Stomach (tissue), 9 donors: ENCODE results near the gene ARHGAP29. TPM values are rescaled to one million over a fixed set of nuclear protein-coding genes. Genes with fewer than 3 reads are reported as not detected.
"Not testable (repeated sequence)": the region's sequence is repeated elsewhere in the genome, so short reads cannot be mapped to it uniquely, and the experiment has no call there.

ENCODE experiments used
- DNase-seq, 2 donors: peaks; one replicate each; pipeline versions ENCODE4 v3.0.0 to v3.0.0-alpha.2; 2013 to 2019
- H3K27ac ChIP-seq, 5 donors: fragments of 200-600 bp in 4 of 5; sonication (generic) in 4 of 5; one replicate each; pipeline ENCODE4 v1.5.1; 2013 to 2019; ENCODE audit warnings: mild to moderate bottlenecking in 1 of 5, moderate library complexity in 1 of 5
- H3K27me3 ChIP-seq, 3 donors: fragments of 200-600 bp; sonication (generic); one replicate each; pipeline ENCODE4 v1.5.1; 2017 to 2019; ENCODE audit warnings: mixed run types in 1 of 3
- H3K36me3 ChIP-seq, 4 donors: fragments of 200-600 bp; sonication (generic); 1 replicate in 3 of 4; 2 replicates in 1 of 4; pipeline ENCODE4 v1.5.1; 2016 to 2019
- H3K4me1 ChIP-seq, 4 donors: fragments of 200-600 bp; sonication (generic); one replicate each; pipeline ENCODE4 v1.5.1; 2016 to 2019
- H3K4me3 ChIP-seq, 4 donors: fragments of 200-600 bp; sonication (generic) in 3 of 4; one replicate each; pipeline ENCODE4 v1.5.1; 2016 to 2019; ENCODE audit warnings: mild to moderate bottlenecking in 1 of 4
- H3K9me3 ChIP-seq, 4 donors: fragments of 200-600 bp; sonication (generic); one replicate each; pipeline ENCODE4 v1.5.1; 2016 to 2019
- CTCF ChIP-seq, 7 experiments: fragments of 450-650 bp in 4 of 7; fragments of 200-600 bp in 3 of 7; sonication (generic) in 3 of 7; IDR thresholded peaks; one replicate each; pipeline ENCODE4 v1.5.1; 2016 to 2019; ENCODE audit warnings: antibody characterized with exemption in 7 of 7, control low read depth in 2 of 7, mild to moderate bottlenecking in 1 of 7
- EP300 ChIP-seq: sonication (generic); formaldehyde crosslinking; IDR thresholded peaks from one replicate; pipeline ENCODE4 v1.6.1; 2017; ENCODE audit warnings: antibody characterized with exemption
- POLR2A ChIP-seq, 4 donors: fragments of 450-650 bp; IDR thresholded peaks; one replicate each; pipeline ENCODE4 v1.6.1; 2016; ENCODE audit warnings: antibody characterized with exemption in 4 of 4, control low read depth in 2 of 4, mild to moderate bottlenecking in 1 of 4, moderate library complexity in 1 of 4
- POLR2AphosphoS5 ChIP-seq, 3 donors: sonication (generic); formaldehyde crosslinking; IDR thresholded peaks; one replicate each; pipeline ENCODE4 v1.6.1; 2016; ENCODE audit warnings: antibody characterized with exemption in 3 of 3
- WGBS, 5 donors: extraction: QIAGEN DNeasy Blood & Tissue Kit in 3 of 5; methylation state at CpG; one replicate each; pipeline versions ENCODE4 v1.1.5 to v1.1.7; 2013 to 2018; 5-methylcytosine and 5-hydroxymethylcytosine counted together
- intact Hi-C: fragments of 100-400 bp; cut with DNase I; formaldehyde crosslinking; loops from one replicate; pipeline ENCODE4 v1.15.1; 2023; ENCODE audit warnings: low total_unique reads
- polyA plus RNA-seq, 3 donors: library from polyadenylated mRNA; stranded (reverse); fragments of 200-250 nt; gene quantifications; one replicate each; pipeline ENCODE4 v1.2.3, GENCODE V29; 2013
- total RNA-seq, 5 donors: library from RNA; depleted of rRNA; stranded (reverse); fragments of >200 nt; gene quantifications; one replicate each; pipeline versions ENCODE4 v1.1.0 to v1.2.3, GENCODE V29; 2014 to 2016
- donor health status: healthy with polysubstance abuse.
- donor health status: Bipolar disorder and iron deficiency.
- donor health status: healthy.

ARHGAP29 gene
- total and polyA plus RNA-seq, 8 donors, result 4.4 to 90.9 (median 17.6) TPM

- no peaks in the 10 kb centered on the region for H3K36me3 ChIP-seq
- TF ChIP-seq CTCF (IDR thresholded peaks at IDR 0.05) (no peak), POLR2A (IDR thresholded peaks at IDR 0.05) (no peak), EP300 (no peak), POLR2AphosphoS5 (IDR thresholded peaks at IDR 0.05) (no peak)
- no peaks in the 10 kb centered on the region for H3K4me1 ChIP-seq
- 65 to 75% (median 71%) methylated on average over 1 of the region's 1 CpG for WGBS, 5 donors
- H3K27ac ChIP-seq, result no peak overlapping the region
- H3K9me3 ChIP-seq, result no peaks in the 10 kb centered on the region
- intact Hi-C loops, result no loop called here
- H3K27me3 ChIP-seq, result no peaks in the 10 kb centered on the region
- no peak for DNase-seq
- no peak overlapping the region for H3K4me3 ChIP-seq
These were observed 81.2 kb downstream of the ARHGAP29 start for GRCh38 chr1:94156096-94156625.

- no peaks in the 10 kb centered on the region for H3K36me3 ChIP-seq
- WGBS, 5 donors, result 73 to 100% (median 83%) methylated on average over 1 of the region's 1 CpG
- intact Hi-C loops, result no loop called here
- no peak for TF ChIP-seq CTCF (IDR thresholded peaks at IDR 0.05)
- TF ChIP-seq POLR2AphosphoS5 (IDR thresholded peaks at IDR 0.05), result no peak
- TF ChIP-seq EP300, result no peak
- no peak for TF ChIP-seq POLR2A (IDR thresholded peaks at IDR 0.05)
- no peak overlapping the region for H3K4me3 ChIP-seq
- no peak overlapping the region for H3K27ac ChIP-seq
- H3K27me3 ChIP-seq, result no peaks in the 10 kb centered on the region
- H3K9me3 ChIP-seq, result no peaks in the 10 kb centered on the region
- no peak for DNase-seq
- no peaks in the 10 kb centered on the region for H3K4me1 ChIP-seq
These were observed 82.4 kb downstream of the ARHGAP29 start for GRCh38 chr1:94154989-94155388.

GRCh38 chr1:94153133-94153532 is 84.3 kb downstream of the ARHGAP29 start:
- WGBS, 5 donors, result 57 to 74% (median 60%) methylated on average over 1 of the region's 1 CpG
- no peaks in the 10 kb centered on the region for H3K27me3 ChIP-seq
- H3K9me3 ChIP-seq, result no peaks in the 10 kb centered on the region
- TF ChIP-seq POLR2A (IDR thresholded peaks at IDR 0.05) (no peak), POLR2AphosphoS5 (IDR thresholded peaks at IDR 0.05) (no peak), CTCF (IDR thresholded peaks at IDR 0.05) (no peak)
- intact Hi-C loops, result no loop called here
- no peaks in the 10 kb centered on the region for H3K36me3 ChIP-seq
- H3K27ac ChIP-seq, result no peak overlapping the region
- H3K4me3 ChIP-seq, result no peak overlapping the region
- DNase-seq, result no peak
- H3K4me1 ChIP-seq, result no peaks in the 10 kb centered on the region

- DNase-seq, H3K36me3 ChIP-seq, H3K9me3 ChIP-seq, H3K4me1 ChIP-seq, H3K4me3 ChIP-seq, H3K27ac ChIP-seq, intact Hi-C loops, H3K27me3 ChIP-seq: not testable (repeated sequence)
These were observed 88.2 kb downstream of the ARHGAP29 start for GRCh38 chr1:94149166-94149565.

- intact Hi-C loops, result no loop called here
- Histone ChIP-seq H3K9me3 (no peaks in the 10 kb centered on the region), H3K27me3 (no peaks in the 10 kb centered on the region), H3K36me3 (no peaks in the 10 kb centered on the region), H3K4me1 (peaks cover 0 to 5% (median 0%) of the 10 kb centered on the region in 4 donors), H3K27ac (no peak overlapping the region), H3K4me3 (no peak overlapping the region)
- TF ChIP-seq EP300, result no peak
- no peak for TF ChIP-seq POLR2AphosphoS5 (IDR thresholded peaks at IDR 0.05)
- TF ChIP-seq POLR2A (IDR thresholded peaks at IDR 0.05), result no peak
- no peak for TF ChIP-seq CTCF (IDR thresholded peaks at IDR 0.05)
- DNase-seq, result no peak
- WGBS, 5 donors, result 88 to 98% (median 94%) methylated on average over 5 of the region's 5 CpGs
These were observed 91.1 kb downstream of the ARHGAP29 start for GRCh38 chr1:94146273-94146672.
